HG03139 (cell line): Measurements from ENCODE around the gene LONP2.
"Not testable (repeated sequence)": the region's sequence is repeated elsewhere in the genome, so short reads cannot be mapped to it uniquely, and the experiment has no call there.

Experiments used
- ATAC-seq: cut with Tn5 transposase; IDR thresholded peaks from one replicate; pipeline ENCODE4 v1.9.1; 2021; ENCODE audit not compliant: unreplicated experiment

The LONP2 gene

GRCh38 chr16:48284772-48285409 lies 40.8 kb downstream of the LONP2 start:
- ATAC-seq = no peak

- no peak for ATAC-seq
Observed at GRCh38 chr16:48287239-48287638, 43.1 kb downstream of the LONP2 start.

GRCh38 chr16:48291303-48291702 lies 47.2 kb downstream of the LONP2 start:
- ATAC-seq = no peak

- no peak for ATAC-seq
Observed at GRCh38 chr16:48291754-48292153, 47.7 kb downstream of the LONP2 start.

GRCh38 chr16:48292452-48292851 lies 48.4 kb downstream of the LONP2 start:
- ATAC-seq = no peak

GRCh38 chr16:48294724-48295123 lies 50.6 kb downstream of the LONP2 start:
- no peak for ATAC-seq

- ATAC-seq = no peak
Observed at GRCh38 chr16:48295488-48296281, 51.6 kb downstream of the LONP2 start.

GRCh38 chr16:48299471-48299870 lies 55.4 kb downstream of the LONP2 start:
- ATAC-seq = no peak

GRCh38 chr16:48300391-48300856 lies 56.3 kb downstream of the LONP2 start:
- ATAC-seq = no peak

GRCh38 chr16:48308535-48308934 lies 64.4 kb downstream of the LONP2 start:
- ATAC-seq = no peak

GRCh38 chr16:48310908-48311641 lies 67.0 kb downstream of the LONP2 start:
- ATAC-seq = no peak

- ATAC-seq = not testable (repeated sequence)
Observed at GRCh38 chr16:48313905-48314304, 69.8 kb downstream of the LONP2 start.

GRCh38 chr16:48317026-48317425 lies 72.9 kb downstream of the LONP2 start:
- no peak for ATAC-seq

- no peak for ATAC-seq
Observed at GRCh38 chr16:48317614-48318315, 73.7 kb downstream of the LONP2 start.

- no peak for ATAC-seq
Observed at GRCh38 chr16:48318630-48319029, 74.5 kb downstream of the LONP2 start.

GRCh38 chr16:48321317-48322036 lies 77.4 kb downstream of the LONP2 start:
- no peak for ATAC-seq

GRCh38 chr16:48323783-48324775 lies 80.0 kb downstream of the LONP2 start:
- ATAC-seq = no peak

GRCh38 chr16:48326915-48327314 lies 82.8 kb downstream of the LONP2 start:
- no peak for ATAC-seq

- ATAC-seq = no peak
Observed at GRCh38 chr16:48329138-48329537, 85.0 kb downstream of the LONP2 start.
